ENCODE measurements around the gene KIF20B. TPM values are rescaled to one million over a fixed set of nuclear protein-coding genes. Genes with fewer than 3 reads are reported as not detected.

KIF20B gene
- total RNA-seq, 2 experiments from 2014 or later, result 25.0 to 87.0 TPM

GRCh38 chr10:89690027-89690426 lies 11.4 kb upstream of the KIF20B start:
- no peak for TF ChIP-seq CTCF (conservative IDR thresholded peaks at IDR 0.05; ENCODE audit: low read length)
- no peak for TF ChIP-seq EZH2phosphoT487 (IDR thresholded peaks at IDR 0.05; ENCODE audit: borderline replicate concordance, low read depth, low read length)
- H2AFZ ChIP-seq (ENCODE audit: low read length), result no peak overlapping the region
- DNase-seq (ENCODE audit: low spot score), result no peak
- no TSS peak for BruUV-seq (replicated peaks)
- no peak overlapping the region for H3K4me2 ChIP-seq (ENCODE audit: low read length)
- CTCF ChIA-PET (ENCODE audit: unreplicated experiment), result interaction anchor here (0.8 kb wide), 1 partner anchor 16 kb away, joined by 3 read pairs; no protein-coding TSS in a partner anchor
- POLR2A ChIA-PET, result interaction anchor here (1.2 to 2.0 kb wide), 2 partner anchors 11 to 36 kb away, joined by 8 to 9 read pairs; partner anchors contain the start of gene KIF20B
- H3K4me3 ChIP-seq (ENCODE audit: low read depth, low read length, poor library complexity, severe bottlenecking), result no peak overlapping the region
- H3K9me3 ChIP-seq (ENCODE audit: low read length), result no peaks in the 10 kb centered on the region
- H3K79me2 ChIP-seq (ENCODE audit: insufficient read depth, low read depth, low read length), result no peaks in the 10 kb centered on the region
- intact Hi-C loops (cut with micrococcal nuclease; ENCODE audit: unreplicated experiment), result no loop called here
- H4K20me1 ChIP-seq (ENCODE audit: insufficient read depth, low read length), result no peaks in the 10 kb centered on the region
- no peaks in the 10 kb centered on the region for H3K9me2 ChIP-seq (ENCODE audit: insufficient read depth, low read length)
- H3K27ac ChIP-seq (ENCODE audit: low read depth, low read length, poor library complexity, severe bottlenecking), result no peak overlapping the region
- H3K4me1 ChIP-seq (ENCODE audit: insufficient read depth, low read length, poor library complexity, severe bottlenecking), result peaks cover 4% of the 10 kb centered on the region
- no peaks in the 10 kb centered on the region for H3K36me3 ChIP-seq (ENCODE audit: insufficient read depth, low read length)

- Histone ChIP-seq H3K79me2 (ENCODE audit: insufficient read depth, low read depth, low read length) (no peaks in the 10 kb centered on the region), H3K9me3 (ENCODE audit: low read length) (no peaks in the 10 kb centered on the region), H3K36me3 (ENCODE audit: insufficient read depth, low read length) (no peaks in the 10 kb centered on the region), H4K20me1 (ENCODE audit: insufficient read depth, low read length) (no peaks in the 10 kb centered on the region), H3K9me2 (ENCODE audit: insufficient read depth, low read length) (no peaks in the 10 kb centered on the region), H2AFZ (ENCODE audit: low read length) (no peak overlapping the region), H3K27ac (ENCODE audit: low read depth, low read length, poor library complexity, severe bottlenecking) (no peak overlapping the region), H3K4me1 (ENCODE audit: insufficient read depth, low read length, poor library complexity, severe bottlenecking) (peaks cover 2% of the 10 kb centered on the region), H3K4me2 (ENCODE audit: low read length) (no peak overlapping the region), H3K4me3 (ENCODE audit: low read depth, low read length, poor library complexity, severe bottlenecking) (no peak overlapping the region)
- DNase-seq (ENCODE audit: low spot score), result no peak
- intact Hi-C loops (cut with micrococcal nuclease; ENCODE audit: unreplicated experiment), result no loop called here
- BruUV-seq (replicated peaks), result no TSS peak
- CTCF ChIA-PET (ENCODE audit: unreplicated experiment), result no interaction called here
- TF ChIP-seq CTCF (conservative IDR thresholded peaks at IDR 0.05; ENCODE audit: low read length) (no peak), EZH2phosphoT487 (IDR thresholded peaks at IDR 0.05; ENCODE audit: borderline replicate concordance, low read depth, low read length) (no peak)
- POLR2A ChIA-PET, result interaction anchor here (0.5 to 1.4 kb wide), 5 partner anchors 9 to 252 kb away, joined by 3 to 7 read pairs (median 3); partner anchors contain the start of gene KIF20B
These were observed 9.0 kb upstream of the KIF20B start for GRCh38 chr10:89692416-89692815.

GRCh38 chr10:89693176-89693575 lies 8.2 kb upstream of the KIF20B start:
- no peaks in the 10 kb centered on the region for H3K9me3 ChIP-seq (ENCODE audit: low read length)
- H3K4me2 ChIP-seq (ENCODE audit: low read length), result no peak overlapping the region
- TF ChIP-seq CTCF (conservative IDR thresholded peaks at IDR 0.05; ENCODE audit: low read length), result no peak
- no peak for TF ChIP-seq EZH2phosphoT487 (IDR thresholded peaks at IDR 0.05; ENCODE audit: borderline replicate concordance, low read depth, low read length)
- no peaks in the 10 kb centered on the region for H3K4me1 ChIP-seq (ENCODE audit: insufficient read depth, low read length, poor library complexity, severe bottlenecking)
- no peak overlapping the region for H3K4me3 ChIP-seq (ENCODE audit: low read depth, low read length, poor library complexity, severe bottlenecking)
- no peaks in the 10 kb centered on the region for H3K9me2 ChIP-seq (ENCODE audit: insufficient read depth, low read length)
- no peaks in the 10 kb centered on the region for H3K79me2 ChIP-seq (ENCODE audit: insufficient read depth, low read depth, low read length)
- no peak overlapping the region for H3K27ac ChIP-seq (ENCODE audit: low read depth, low read length, poor library complexity, severe bottlenecking)
- H3K36me3 ChIP-seq (ENCODE audit: insufficient read depth, low read length), result no peaks in the 10 kb centered on the region
- no TSS peak for BruUV-seq (replicated peaks)
- DNase-seq (ENCODE audit: low spot score), result no peak
- no peaks in the 10 kb centered on the region for H4K20me1 ChIP-seq (ENCODE audit: insufficient read depth, low read length)
- CTCF ChIA-PET (ENCODE audit: unreplicated experiment), result no interaction called here
- intact Hi-C loops (cut with micrococcal nuclease; ENCODE audit: unreplicated experiment), result no loop called here
- POLR2A ChIA-PET, result interaction anchor here (1.3 to 1.4 kb wide), 2 partner anchors 8 to 39 kb away, joined by 3 read pairs; partner anchors contain the start of gene KIF20B
- no peak overlapping the region for H2AFZ ChIP-seq (ENCODE audit: low read length)

Data from OCI-LY7 (cell line).